ENCODE measurements around the gene BUB1.
A peak's percentile ranks its signal among the peaks of the same experiment; 100 is the strongest.
"Not testable (repeated sequence)": the region's sequence is repeated elsewhere in the genome, so short reads cannot be mapped to it uniquely, and the experiment has no call there.

Gene BUB1

DNA sequence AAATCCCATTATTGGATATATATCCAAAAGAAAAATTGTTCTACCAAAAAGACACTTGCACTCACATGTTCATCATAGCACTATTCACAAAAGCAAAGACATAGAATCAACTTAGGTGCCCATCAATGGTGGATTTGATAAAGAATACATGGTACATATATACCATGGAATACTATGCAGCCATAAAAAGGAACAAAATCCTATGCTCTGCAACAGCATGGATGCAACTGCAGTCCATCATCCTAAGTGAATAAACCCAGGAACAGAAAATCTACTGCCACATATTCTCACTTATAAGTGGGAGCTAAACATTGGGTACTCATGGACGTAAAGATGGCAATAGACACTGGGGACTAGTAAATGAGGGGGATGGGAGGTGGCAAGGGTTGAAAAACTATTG is 50.5 kb downstream of the BUB1 start:
- H3K27me3 ChIP-seq (ENCODE audit: low read depth); H3K4me3 ChIP-seq; in situ Hi-C loops (cut with MboI; ENCODE audit: low sequenced_read_pairs): not testable (repeated sequence)

GRCh38 chr2:110619326-110619939 is 58.4 kb downstream of the BUB1 start:
- H3K4me3 ChIP-seq; H3K36me3 ChIP-seq (replicated peaks); H3K4me1 ChIP-seq; in situ Hi-C loops (cut with MboI; ENCODE audit: low sequenced_read_pairs); H3K9me3 ChIP-seq; DNase-seq (ENCODE audit: low spot score in 2 of 2); H3K27me3 ChIP-seq (ENCODE audit: low read depth): not testable (repeated sequence)

More for the DNA sequence above, 50.5 kb downstream of the BUB1 start:
- not testable (repeated sequence) for H3K9me3 ChIP-seq; H3K4me1 ChIP-seq; H3K36me3 ChIP-seq (replicated peaks); DNase-seq (ENCODE audit: low spot score in 2 of 2)

DNA sequence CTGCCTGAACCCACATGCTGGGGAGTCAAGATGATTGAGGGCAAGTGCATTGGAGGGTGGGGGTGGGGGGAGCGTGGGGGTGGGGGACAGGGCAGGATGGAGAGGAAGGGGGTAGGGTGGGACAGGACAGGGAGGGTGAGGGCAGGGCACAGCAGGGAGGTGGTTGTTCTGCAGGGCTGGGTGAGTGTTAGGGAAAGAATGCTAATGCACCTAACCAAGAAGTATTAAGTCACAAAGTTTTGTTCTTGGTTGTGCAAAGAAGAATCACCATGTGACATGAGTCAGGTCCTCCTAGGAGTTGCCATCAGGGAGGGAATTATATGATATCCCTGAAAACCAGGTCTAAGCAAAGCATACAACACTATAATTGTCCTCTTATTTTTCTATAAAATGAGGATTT is 63.9 kb downstream of the BUB1 start:
- H3K4me3 ChIP-seq; H3K9me3 ChIP-seq; H3K36me3 ChIP-seq (replicated peaks); H3K4me1 ChIP-seq; DNase-seq (ENCODE audit: low spot score in 2 of 2); in situ Hi-C loops (cut with MboI; ENCODE audit: low sequenced_read_pairs); H3K27me3 ChIP-seq (ENCODE audit: low read depth): not testable (repeated sequence)

DNA sequence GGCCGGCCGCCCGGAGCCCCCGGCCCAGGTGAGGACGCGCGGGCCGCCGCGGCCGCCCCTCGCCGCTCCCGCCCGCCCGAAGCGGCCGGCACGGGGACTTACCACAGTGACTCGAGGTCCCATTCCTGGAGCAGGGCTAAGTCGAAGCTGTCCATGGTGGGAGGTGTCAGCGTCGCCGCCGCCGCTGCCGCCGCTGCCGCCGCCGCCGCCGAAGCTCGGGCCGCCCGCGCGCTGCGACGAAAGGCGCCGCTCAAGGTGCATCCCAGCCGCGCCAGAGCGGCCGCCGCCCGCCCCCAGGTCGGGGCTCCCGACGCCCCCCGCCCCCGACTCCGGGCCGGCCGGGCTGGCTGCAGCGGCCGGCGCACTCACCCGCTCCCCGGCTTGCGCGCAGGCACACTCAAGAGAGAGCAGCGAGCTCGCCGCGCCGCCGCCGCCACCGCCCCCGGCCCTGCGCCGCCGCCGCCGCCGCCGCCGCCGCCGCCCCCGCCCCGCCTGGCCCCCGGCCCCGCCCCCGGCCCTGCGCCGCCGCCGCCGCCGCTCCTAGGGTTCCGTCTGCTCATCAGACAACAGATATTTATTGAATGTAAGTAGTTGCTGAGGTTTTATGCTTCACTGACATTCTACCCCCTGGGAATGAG is 67.1 kb downstream of the BUB1 start:
- not testable (repeated sequence) for H3K4me3 ChIP-seq

DNA sequence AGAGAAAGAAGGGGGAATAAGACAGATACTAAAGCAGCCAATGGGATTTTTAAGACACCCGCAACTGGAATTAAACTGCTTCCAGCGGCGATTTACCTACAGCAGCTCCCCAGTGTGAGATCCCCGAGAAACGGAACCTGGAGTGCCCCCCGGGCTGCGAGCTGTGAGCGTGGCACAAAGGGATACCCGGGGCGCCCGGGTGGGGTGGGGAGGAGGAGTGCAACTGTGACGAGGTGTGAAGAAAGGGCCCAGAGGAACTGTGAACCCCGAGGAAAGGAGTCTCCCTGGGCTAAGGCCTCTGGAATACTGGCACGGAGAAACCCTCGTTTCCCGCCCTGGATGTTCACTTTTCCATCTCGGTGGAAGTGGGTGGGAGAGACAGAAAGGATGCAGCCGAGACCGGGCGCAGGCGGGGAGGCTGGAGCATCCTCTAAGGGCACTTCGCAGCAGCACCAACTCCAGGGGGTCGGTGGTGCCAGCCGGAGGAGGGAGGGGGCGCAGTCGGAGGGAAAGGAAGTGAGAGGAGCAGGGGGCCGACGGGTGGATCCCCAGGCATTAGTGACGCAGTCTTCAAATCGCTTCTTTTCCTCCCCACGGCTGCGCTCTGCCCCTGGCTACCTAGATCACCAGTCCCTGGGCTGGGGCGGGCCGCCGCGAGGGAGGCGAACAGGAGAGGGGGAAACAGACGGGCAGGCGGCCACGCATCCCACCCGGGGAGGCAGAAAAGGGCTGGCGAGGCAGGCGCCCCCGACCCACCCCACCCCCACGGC is 67.8 kb downstream of the BUB1 start:
- H3K4me3 ChIP-seq; H3K9me3 ChIP-seq; DNase-seq (ENCODE audit: low spot score in 2 of 2); H3K36me3 ChIP-seq (replicated peaks); in situ Hi-C loops (cut with MboI; ENCODE audit: low sequenced_read_pairs); H3K27me3 ChIP-seq (ENCODE audit: low read depth); H3K4me1 ChIP-seq: not testable (repeated sequence)

More for the DNA sequence above, 67.1 kb downstream of the BUB1 start:
- peak in 1 of 2 experiments; percentile 34 for DNase-seq (ENCODE audit: low spot score in 2 of 2)
- H3K27me3 ChIP-seq (ENCODE audit: low read depth); H3K36me3 ChIP-seq (replicated peaks); H3K4me1 ChIP-seq; in situ Hi-C loops (cut with MboI; ENCODE audit: low sequenced_read_pairs); H3K9me3 ChIP-seq: not testable (repeated sequence)

GRCh38 chr2:110608788-110609502 is 68.9 kb downstream of the BUB1 start:
- H3K36me3 ChIP-seq (replicated peaks); H3K4me1 ChIP-seq; H3K4me3 ChIP-seq; DNase-seq (ENCODE audit: low spot score in 2 of 2); in situ Hi-C loops (cut with MboI; ENCODE audit: low sequenced_read_pairs); H3K27me3 ChIP-seq (ENCODE audit: low read depth); H3K9me3 ChIP-seq: not testable (repeated sequence)

- in situ Hi-C loops (cut with MboI; ENCODE audit: low sequenced_read_pairs); H3K27me3 ChIP-seq (ENCODE audit: low read depth); H3K4me3 ChIP-seq; H3K4me1 ChIP-seq; H3K9me3 ChIP-seq; H3K36me3 ChIP-seq (replicated peaks): not testable (repeated sequence)
- peak in 1 of 2 experiments; percentile 7 for DNase-seq (ENCODE audit: low spot score in 2 of 2)
Observed at GRCh38 chr2:110605057-110605456, 72.8 kb downstream of the BUB1 start.

DNA sequence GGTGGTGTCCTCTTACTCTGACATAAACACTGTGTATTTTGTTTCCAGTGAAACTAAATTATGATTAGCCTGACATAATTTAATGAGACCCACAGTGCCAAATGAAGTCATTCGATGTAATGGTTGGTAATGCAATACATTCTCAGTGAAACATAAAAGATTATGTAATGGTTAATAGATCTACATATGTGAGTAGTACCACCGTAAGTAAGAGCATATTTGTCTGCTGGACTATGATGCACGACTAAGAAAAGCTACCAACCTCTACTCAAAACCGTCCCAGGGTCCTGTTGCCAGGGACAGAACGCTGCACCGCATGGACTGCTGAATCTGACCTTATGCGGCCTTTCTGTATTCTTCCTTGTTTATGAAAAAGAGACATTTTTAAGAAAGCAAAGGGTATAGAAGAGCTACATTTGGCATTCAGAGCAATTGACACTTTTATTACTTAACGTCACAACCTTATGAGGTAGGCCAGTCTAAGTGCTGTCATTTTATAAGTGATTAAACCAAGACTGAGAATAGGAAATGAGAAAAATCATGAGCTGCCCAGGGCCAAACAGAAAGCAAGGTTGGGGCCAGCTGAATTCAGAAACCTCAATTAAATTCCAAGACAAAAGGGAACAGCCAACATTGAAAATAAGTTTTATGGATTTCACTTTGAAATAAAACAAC is 73.8 kb downstream of the BUB1 start:
- H3K4me3 ChIP-seq; H3K9me3 ChIP-seq; DNase-seq (ENCODE audit: low spot score in 2 of 2); in situ Hi-C loops (cut with MboI; ENCODE audit: low sequenced_read_pairs); H3K36me3 ChIP-seq (replicated peaks); H3K4me1 ChIP-seq; H3K27me3 ChIP-seq (ENCODE audit: low read depth): not testable (repeated sequence)

DNA sequence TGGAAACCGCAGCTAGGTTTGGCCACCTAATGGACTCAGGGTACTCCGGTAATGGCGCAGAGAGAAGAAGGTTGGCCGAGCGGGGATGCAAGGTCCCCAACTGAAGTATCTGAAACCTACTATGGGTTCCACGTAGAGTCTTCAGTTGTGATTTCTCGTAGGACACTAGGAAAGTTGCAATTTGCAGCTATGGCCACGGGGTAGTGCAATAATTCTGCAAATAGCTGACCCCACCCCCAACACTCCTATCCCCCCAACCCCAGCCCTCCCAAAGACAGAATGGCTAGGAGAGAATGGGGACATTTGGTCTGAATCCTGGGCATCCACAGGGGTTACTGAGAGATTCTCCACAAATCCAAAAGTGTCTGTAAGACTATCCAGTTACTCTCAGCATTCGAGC is 75.7 kb downstream of the BUB1 start:
- DNase-seq (ENCODE audit: low spot score in 2 of 2); H3K9me3 ChIP-seq; H3K4me1 ChIP-seq; H3K27me3 ChIP-seq (ENCODE audit: low read depth); in situ Hi-C loops (cut with MboI; ENCODE audit: low sequenced_read_pairs); H3K36me3 ChIP-seq (replicated peaks); H3K4me3 ChIP-seq: not testable (repeated sequence)

DNA sequence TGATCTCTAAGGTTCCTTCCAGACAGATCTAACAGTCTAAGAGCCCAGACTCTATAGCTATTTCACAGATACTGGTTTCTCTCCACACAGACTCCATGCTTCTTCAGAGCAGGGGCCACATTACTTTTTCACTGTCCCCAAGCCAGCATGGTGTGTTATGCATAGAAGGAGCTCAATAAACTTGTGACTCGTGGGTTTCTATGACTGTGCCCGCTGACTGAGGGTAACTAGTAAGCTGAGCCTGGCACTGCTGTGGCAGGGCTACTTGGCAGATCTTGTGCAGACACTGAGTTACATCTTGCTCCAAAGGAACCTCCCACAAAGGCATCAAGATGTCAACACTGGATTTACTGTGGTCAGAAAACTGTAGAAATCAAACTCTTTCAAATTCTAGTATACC is 85.9 kb downstream of the BUB1 start:
- in situ Hi-C loops (cut with MboI; ENCODE audit: low sequenced_read_pairs); H3K36me3 ChIP-seq (replicated peaks); H3K4me1 ChIP-seq; H3K27me3 ChIP-seq (ENCODE audit: low read depth); H3K9me3 ChIP-seq; DNase-seq (ENCODE audit: low spot score in 2 of 2); H3K4me3 ChIP-seq: not testable (repeated sequence)

GRCh38 chr2:110589677-110590330 is 88.1 kb downstream of the BUB1 start:
- in situ Hi-C loops (cut with MboI; ENCODE audit: low sequenced_read_pairs); H3K9me3 ChIP-seq: not testable (repeated sequence)

GRCh38 chr2:110588520-110588919 is 89.3 kb downstream of the BUB1 start:
- H3K36me3 ChIP-seq (replicated peaks); DNase-seq (ENCODE audit: low spot score in 2 of 2); in situ Hi-C loops (cut with MboI; ENCODE audit: low sequenced_read_pairs); H3K4me3 ChIP-seq; H3K9me3 ChIP-seq; H3K27me3 ChIP-seq (ENCODE audit: low read depth); H3K4me1 ChIP-seq: not testable (repeated sequence)

More at GRCh38 chr2:110589677-110590330, 88.1 kb downstream of the BUB1 start:
- not testable (repeated sequence) for H3K4me1 ChIP-seq; H3K27me3 ChIP-seq (ENCODE audit: low read depth); H3K36me3 ChIP-seq (replicated peaks); DNase-seq (ENCODE audit: low spot score in 2 of 2); H3K4me3 ChIP-seq
